PC-3 (cell line): ENCODE measurements around the gene SLC1A2. TPM values are rescaled to one million over a fixed set of nuclear protein-coding genes. Genes with fewer than 3 reads are reported as not detected.
A peak's percentile ranks its signal among the peaks of the same experiment; 100 is the strongest.

Experiments used
- ATAC-seq: fragments of 200-7000 bp; cut with Tn5 transposase; 2 replicates; pipeline ENCODE4 v1.9.1; 2020; ENCODE audit warnings: mild to moderate bottlenecking, moderate library complexity
- BruUV-seq: library from RNA; stranded (reverse); fragments of 400-500 nt; replicated peaks from 2 replicates; lab custom pipeline; 2021; lab: Mats Ljungman, UMichigan
- CTCF ChIA-PET: fragments of 300-600 bp; sonication (Branson Sonifier 250); formaldehyde crosslinking; loops from one replicate; lab custom pipeline; 2022; ENCODE audit warnings: antibody characterized with exemption; lab: Charles Lee
- POLR2A ChIA-PET: fragments of 300-600 bp; sonication (Branson Sonifier 250); formaldehyde crosslinking; loops from one replicate; lab custom pipeline; 2022; ENCODE audit warnings: antibody characterized with exemption; ENCODE audit not compliant: unreplicated experiment; lab: Charles Lee
- DNase-seq: peaks from one replicate; pipeline ENCODE4 v3.0.0-alpha.2; 2015
- H2AFZ ChIP-seq: fragments of 300-600 bp; sonication (generic); 2 replicates; pipeline ENCODE4 v1.6.0; 2016; ENCODE audit warnings: antibody characterized with exemption, low read length
- H3F3A ChIP-seq: fragments of 300-600 bp; sonication (generic); one replicate; pipeline ENCODE4 v1.6.0; 2017; ENCODE audit warnings: antibody characterized with exemption, low read length, control low read depth, mild to moderate bottlenecking; ENCODE audit not compliant: unreplicated experiment
- H3K27ac ChIP-seq: fragments of 300-600 bp; sonication (generic); 2 replicates; pipeline ENCODE4 v1.5.1; 2016; ENCODE audit warnings: mild to moderate bottlenecking, low read length
- H3K27me3 ChIP-seq: fragments of 300-600 bp; sonication (generic); 2 replicates; pipeline ENCODE4 v1.6.1; 2016; ENCODE audit warnings: low read length, mixed read lengths
- H3K36me3 ChIP-seq: fragments of 300-600 bp; sonication (generic); 2 replicates; pipeline ENCODE4 v1.6.1; 2016; ENCODE audit warnings: low read depth, mixed run types, low read length, mixed read lengths
- H3K4me1 ChIP-seq: fragments of 300-600 bp; sonication (generic); 2 replicates; pipeline ENCODE4 v1.5.1; 2016; ENCODE audit warnings: low read length; ENCODE audit not compliant: insufficient read depth
- H3K4me2 ChIP-seq: fragments of 300-600 bp; sonication (generic); 2 replicates; pipeline ENCODE4 v1.6.0; 2016; ENCODE audit warnings: low read length
- H3K4me3 ChIP-seq: fragments of 300-600 bp; sonication (generic); 2 replicates; pipeline ENCODE4 v1.5.1; 2016; ENCODE audit warnings: mild to moderate bottlenecking, low read length, mixed read lengths
- H3K79me2 ChIP-seq: fragments of 300-600 bp; sonication (generic); 2 replicates; pipeline ENCODE4 v1.6.1; 2017; ENCODE audit warnings: low read length, mixed read lengths
- H3K9ac ChIP-seq: fragments of 300-600 bp; sonication (generic); 2 replicates; pipeline ENCODE4 v1.6.0; 2016; ENCODE audit warnings: mild to moderate bottlenecking, low read length
- H3K9me2 ChIP-seq: fragments of 300-600 bp; sonication (generic); replicated peaks from 2 replicates; pipeline ENCODE4 v1.6.1; 2016; ENCODE audit warnings: mixed run types, low read length, mixed read lengths
- H3K9me3 ChIP-seq: fragments of 300-600 bp; sonication (generic); 2 replicates; pipeline ENCODE4 v1.6.1; 2016; ENCODE audit warnings: low read length, mixed read lengths
- H4K20me1 ChIP-seq: fragments of 300-600 bp; sonication (generic); 2 replicates; pipeline ENCODE4 v1.6.1; 2016; ENCODE audit warnings: low read length, mixed read lengths
- CTCF ChIP-seq: fragments of 300-600 bp; sonication (generic); conservative IDR thresholded peaks from 2 replicates; pipeline ENCODE4 v1.5.1; 2017; ENCODE audit warnings: antibody characterized with exemption, low read depth, mild to moderate bottlenecking, low read length
- EZH2 ChIP-seq: fragments of 300-600 bp; sonication (generic); IDR thresholded peaks from one replicate; pipeline ENCODE4 v1.6.1; 2017; ENCODE audit warnings: antibody characterized with exemption, mild to moderate bottlenecking, low read length; ENCODE audit not compliant: unreplicated experiment
- EZH2phosphoT487 ChIP-seq: fragments of 300-600 bp; sonication (generic); IDR thresholded peaks from 2 replicates; pipeline ENCODE4 v1.6.1; 2018; ENCODE audit warnings: mild to moderate bottlenecking, antibody characterized with exemption, low read length, borderline replicate concordance
- intact Hi-C: fragments of 100-400 bp; cut with micrococcal nuclease; formaldehyde crosslinking; loops from 2 replicates; pipeline ENCODE4 v1.9.0; 2023
- total RNA-seq: library from RNA; depleted of rRNA; stranded (reverse); fragments of >200 nt; gene quantifications from 2 replicates; pipeline ENCODE4 v1.2.3, GENCODE V29; 2014

The SLC1A2 gene
- total RNA-seq, 1 experiment from 2014 or later: 0.18 TPM

- Histone ChIP-seq H3K4me3 (no peak overlapping the region), H3F3A (no peaks in the 10 kb centered on the region), H3K79me2 (no peaks in the 10 kb centered on the region), H4K20me1 (no peaks in the 10 kb centered on the region), H2AFZ (no peak overlapping the region), H3K36me3 (no peaks in the 10 kb centered on the region), H3K4me2 (no peak overlapping the region), H3K27me3 (no peaks in the 10 kb centered on the region), H3K9me3 (no peaks in the 10 kb centered on the region), H3K27ac (no peak overlapping the region), H3K9me2 (no peaks in the 10 kb centered on the region), H3K4me1 (peaks cover 9% of the 10 kb centered on the region), H3K9ac (no peak overlapping the region)
- no peak for TF ChIP-seq EZH2phosphoT487
- no peak for TF ChIP-seq CTCF
- no peak for TF ChIP-seq EZH2
- CTCF ChIA-PET: no interaction called here
- POLR2A ChIA-PET: no interaction called here
- intact Hi-C loops: no loop called here
- DNase-seq (no peak), ATAC-seq (no peak)
- BruUV-seq: no TSS peak
These were observed 121.0 kb downstream of the SLC1A2 start for GRCh38 chr11:35298369-35298768.

DNA sequence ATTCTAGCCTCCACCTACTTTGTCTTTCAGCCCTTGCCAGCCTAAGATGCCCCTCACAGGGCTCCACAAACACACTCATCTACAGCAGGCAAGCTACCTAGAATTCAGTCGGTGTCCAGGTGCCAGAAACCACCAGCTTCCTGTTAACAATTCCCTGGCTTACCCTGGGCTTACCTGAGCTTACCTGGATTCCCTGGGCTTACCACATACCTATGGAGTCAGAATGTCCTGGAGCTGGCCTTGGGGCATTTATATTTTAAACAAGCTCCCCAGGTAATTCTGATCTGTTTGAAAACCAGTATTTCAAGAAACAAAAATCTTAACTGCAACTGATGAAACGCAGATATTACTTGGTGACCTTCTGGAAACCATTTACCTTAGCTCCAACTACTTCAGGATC is 123.6 kb downstream of the SLC1A2 start:
- Histone ChIP-seq H3K9ac (no peak overlapping the region), H3K4me2 (0 out of 2 replicates have a peak overlapping the region, but pooled peaks have one; percentile 3), H3K36me3 (no peaks in the 10 kb centered on the region), H3K79me2 (no peaks in the 10 kb centered on the region), H2AFZ (0 out of 2 replicates have a peak overlapping the region, but pooled peaks have one; percentile 20), H3K9me2 (no peaks in the 10 kb centered on the region), H4K20me1 (no peaks in the 10 kb centered on the region), H3K4me3 (no peak overlapping the region), H3K4me1 (peaks cover 9% of the 10 kb centered on the region), H3K27me3 (no peaks in the 10 kb centered on the region), H3K9me3 (no peaks in the 10 kb centered on the region), H3F3A (no peaks in the 10 kb centered on the region), H3K27ac (no peak overlapping the region)
- CTCF ChIA-PET: interaction anchor here (0.6 to 0.7 kb wide), 2 partner anchors 58 to 217 kb away, joined by 3 read pairs; no protein-coding TSS in a partner anchor
- POLR2A ChIA-PET: interaction anchor here (0.6 kb wide), 1 partner anchor 27 kb away, joined by 4 read pairs; no protein-coding TSS in a partner anchor
- intact Hi-C loops: no loop called here
- no TSS peak for BruUV-seq
- ATAC-seq (no peak), DNase-seq (peak; percentile 61)
- TF ChIP-seq EZH2 (no peak), CTCF (no peak), EZH2phosphoT487 (no peak)

- Histone ChIP-seq H3K27ac (no peak overlapping the region), H3K4me2 (no peak overlapping the region), H3K79me2 (no peaks in the 10 kb centered on the region), H3K9me3 (no peaks in the 10 kb centered on the region), H3K27me3 (no peaks in the 10 kb centered on the region), H4K20me1 (no peaks in the 10 kb centered on the region), H3K4me3 (no peak overlapping the region), H3K9me2 (no peaks in the 10 kb centered on the region), H2AFZ (no peak overlapping the region), H3F3A (no peaks in the 10 kb centered on the region), H3K4me1 (peaks cover 23% of the 10 kb centered on the region), H3K36me3 (no peaks in the 10 kb centered on the region), H3K9ac (no peak overlapping the region)
- POLR2A ChIA-PET: no interaction called here
- no peak for ATAC-seq
- intact Hi-C loops: no loop called here
- no peak for TF ChIP-seq CTCF
- no peak for TF ChIP-seq EZH2
- no peak for TF ChIP-seq EZH2phosphoT487
- no peak for DNase-seq
- no TSS peak for BruUV-seq
- CTCF ChIA-PET: interaction anchor here (0.5 kb wide), 1 partner anchor 62 kb away, joined by 3 read pairs; no protein-coding TSS in a partner anchor
These were observed 125.7 kb downstream of the SLC1A2 start for GRCh38 chr11:35293699-35294098.
